Adipose tissue (tissue), 3 donors: ENCODE results near the gene ADCY4. TPM values are rescaled to one million over a fixed set of nuclear protein-coding genes. Genes with fewer than 3 reads are reported as not detected.
A peak's percentile ranks its signal among the peaks of the same experiment; 100 is the strongest.
"Not testable (repeated sequence)": the region's sequence is repeated elsewhere in the genome, so short reads cannot be mapped to it uniquely, and the experiment has no call there.

Experiments
- H3K27ac ChIP-seq: one replicate; pipeline ENCODE4 v1.5.1; 2013; ENCODE audit warnings: low read depth, low read length
- WGBS, 3 donors: extraction: QIAGEN DNeasy Blood & Tissue Kit; methylation state at CpG; one replicate each; pipeline ENCODE4 v1.1.7; 2013; 5-methylcytosine and 5-hydroxymethylcytosine counted together
- polyA plus RNA-seq, 3 donors: library from polyadenylated mRNA; stranded (reverse); fragments of 200-250 nt; gene quantifications; one replicate each; pipeline ENCODE4 v1.2.3, GENCODE V29; 2013
- donor health status: healthy with polysubstance abuse.
- donor health status: Bipolar disorder and iron deficiency.
- donor health status: healthy.

The ADCY4 gene
- polyA plus RNA-seq, result 100 to 1,000 TPM in 1 of 3 donors, 10 to 100 TPM in 1, 1 to 10 TPM in 1; 8.7 to 107 (median 56.4) TPM

- WGBS, 3 donors, result 4 to 12% (median 5%) methylated on average over 64 to 65 of the region's 65 CpGs
- no peak within 1 kb of the TSS for H3K27ac ChIP-seq
Measured at GRCh38 chr14:24334431-24335291, at the start of gene ADCY4. Gene ADCY4 (minus strand): TSS chr14:24335071. CDS start chr14:24334652, 419 bp downstream.

- 81 to 90% (median 87%) methylated on average over 4 of the region's 4 CpGs for WGBS, 3 donors
- no peak overlapping the region for H3K27ac ChIP-seq
Measured at GRCh38 chr14:24384169-24384568, 49.3 kb upstream of the ADCY4 start.

GRCh38 chr14:24382064-24382371, 47.1 kb upstream of the ADCY4 start:
- WGBS, 3 donors, result 63 to 80% (median 67%) methylated on average over 4 of the region's 4 CpGs
- no peak overlapping the region for H3K27ac ChIP-seq

GRCh38 chr14:24381363-24382063, 46.6 kb upstream of the ADCY4 start:
- 82 to 87% (median 86%) methylated on average over 8 of the region's 8 CpGs for WGBS, 3 donors
- no peak overlapping the region for H3K27ac ChIP-seq

GRCh38 chr14:24379907-24380730, 45.2 kb upstream of the ADCY4 start:
- no peak overlapping the region for H3K27ac ChIP-seq
- 82 to 85% (median 83%) methylated on average over 15 of the region's 15 CpGs for WGBS, 3 donors

GRCh38 chr14:24378981-24379906, 44.4 kb upstream of the ADCY4 start:
- H3K27ac ChIP-seq, result no peak overlapping the region

GRCh38 chr14:24378327-24378726, 43.5 kb upstream of the ADCY4 start:
- H3K27ac ChIP-seq, result no peak overlapping the region
- 78 to 89% (median 82%) methylated on average over 3 of the region's 3 CpGs for WGBS, 3 donors

More at GRCh38 chr14:24378981-24379906, 44.4 kb upstream of the ADCY4 start:
- WGBS, 3 donors, result 78 to 90% (median 78%) methylated on average over 7 of the region's 7 CpGs

GRCh38 chr14:24377657-24378056, 42.8 kb upstream of the ADCY4 start:
- H3K27ac ChIP-seq, result no peak overlapping the region
- WGBS, 3 donors, result 58 to 72% (median 61%) methylated on average over 2 of the region's 2 CpGs

GRCh38 chr14:24377126-24377525, 42.3 kb upstream of the ADCY4 start:
- WGBS, 3 donors, result 74 to 88% (median 76%) methylated on average over 7 of the region's 7 CpGs

GRCh38 chr14:24376448-24377070, 41.7 kb upstream of the ADCY4 start:
- no peak overlapping the region for H3K27ac ChIP-seq
- 77 to 79% (median 79%) methylated on average over 16 of the region's 16 CpGs for WGBS, 3 donors

More at GRCh38 chr14:24377126-24377525, 42.3 kb upstream of the ADCY4 start:
- H3K27ac ChIP-seq, result no peak overlapping the region

- no peak overlapping the region for H3K27ac ChIP-seq
Measured at GRCh38 chr14:24372701-24373416, 38.0 kb upstream of the ADCY4 start.

GRCh38 chr14:24371605-24372004, 36.7 kb upstream of the ADCY4 start:
- H3K27ac ChIP-seq, result not testable (repeated sequence)
- 89 to 91% (median 91%) methylated on average over 3 of the region's 3 CpGs for WGBS, 3 donors

More at GRCh38 chr14:24372701-24373416, 38.0 kb upstream of the ADCY4 start:
- WGBS, 3 donors, result 75 to 79% (median 78%) methylated on average over 12 of the region's 12 CpGs

GRCh38 chr14:24370748-24371147, 35.9 kb upstream of the ADCY4 start:
- no peak overlapping the region for H3K27ac ChIP-seq
- 69 to 88% (median 73%) methylated on average over 1 of the region's 1 CpG for WGBS, 3 donors

- WGBS, 3 donors, result 76 to 86% (median 83%) methylated on average over 29 to 32 of the region's 32 CpGs
- no peak overlapping the region for H3K27ac ChIP-seq
Measured at GRCh38 chr14:24369907-24370687, 35.2 kb upstream of the ADCY4 start.

GRCh38 chr14:24369463-24369862, 34.6 kb upstream of the ADCY4 start:
- WGBS, 3 donors, result 85 to 90% (median 89%) methylated on average over 20 of the region's 20 CpGs
- H3K27ac ChIP-seq, result peak overlapping the region; percentile 58
